HG02623 (cell line): ENCODE results near the gene PAWR.
"Not testable (repeated sequence)": the region's sequence is repeated elsewhere in the genome, so short reads cannot be mapped to it uniquely, and the experiment has no call there.

Source experiments
- ATAC-seq: cut with Tn5 transposase; IDR thresholded peaks from one replicate; pipeline ENCODE4 v1.9.1; 2021; ENCODE audit warnings: moderate library complexity; ENCODE audit not compliant: unreplicated experiment

Gene PAWR

GRCh38 chr12:79596719-79597350, 93.9 kb downstream of the PAWR start:
- no peak for ATAC-seq

GRCh38 chr12:79595273-79595672, 95.5 kb downstream of the PAWR start:
- no peak for ATAC-seq

GRCh38 chr12:79592865-79593264, 97.9 kb downstream of the PAWR start:
- no peak for ATAC-seq

GRCh38 chr12:79591988-79592387, 98.8 kb downstream of the PAWR start:
- no peak for ATAC-seq

GRCh38 chr12:79590751-79591150, 100.0 kb downstream of the PAWR start:
- no peak for ATAC-seq

GRCh38 chr12:79587368-79587767, 103.4 kb downstream of the PAWR start:
- no peak for ATAC-seq

- no peak for ATAC-seq
Measured at GRCh38 chr12:79585147-79585546, 105.6 kb downstream of the PAWR start.

GRCh38 chr12:79573820-79574219, 116.9 kb downstream of the PAWR start:
- ATAC-seq, result no peak

- no peak for ATAC-seq
Measured at GRCh38 chr12:79569679-79570078, 121.1 kb downstream of the PAWR start.

GRCh38 chr12:79567175-79567563, 123.6 kb downstream of the PAWR start:
- no peak for ATAC-seq

- no peak for ATAC-seq
Measured at GRCh38 chr12:79566452-79567174, 124.2 kb downstream of the PAWR start.

GRCh38 chr12:79564727-79565350, 125.9 kb downstream of the PAWR start:
- not testable (repeated sequence) for ATAC-seq

GRCh38 chr12:79563021-79563740, 127.6 kb downstream of the PAWR start:
- no peak for ATAC-seq

- no peak for ATAC-seq
Measured at GRCh38 chr12:79561401-79562132, 129.2 kb downstream of the PAWR start.

GRCh38 chr12:79560225-79560889, 130.4 kb downstream of the PAWR start:
- ATAC-seq, result no peak

GRCh38 chr12:79559591-79559990, 131.2 kb downstream of the PAWR start:
- no peak for ATAC-seq

- no peak for ATAC-seq
Measured at GRCh38 chr12:79558924-79559469, 131.8 kb downstream of the PAWR start.

GRCh38 chr12:79557690-79558315, 133.0 kb downstream of the PAWR start:
- ATAC-seq, result no peak

- ATAC-seq, result no peak
Measured at GRCh38 chr12:79555028-79555925, 135.5 kb downstream of the PAWR start.
